GM18507 (cell line): ENCODE results near the gene SPATA2.
"Not testable (repeated sequence)": the region's sequence is repeated elsewhere in the genome, so short reads cannot be mapped to it uniquely, and the experiment has no call there.

ENCODE experiments used
- DNase-seq: peaks from one replicate; pipeline ENCODE4 v3.0.0; 2011; ENCODE audit warnings: low read depth; ENCODE audit not compliant: insufficient read length; ENCODE audit errors: extremely low spot score
- FAIRE-seq: peaks from 2 replicates; lab custom pipeline; 2011; peaks lifted over from hg19 to GRCh38; lab: Jason Lieb, UNC

Gene SPATA2

DNA sequence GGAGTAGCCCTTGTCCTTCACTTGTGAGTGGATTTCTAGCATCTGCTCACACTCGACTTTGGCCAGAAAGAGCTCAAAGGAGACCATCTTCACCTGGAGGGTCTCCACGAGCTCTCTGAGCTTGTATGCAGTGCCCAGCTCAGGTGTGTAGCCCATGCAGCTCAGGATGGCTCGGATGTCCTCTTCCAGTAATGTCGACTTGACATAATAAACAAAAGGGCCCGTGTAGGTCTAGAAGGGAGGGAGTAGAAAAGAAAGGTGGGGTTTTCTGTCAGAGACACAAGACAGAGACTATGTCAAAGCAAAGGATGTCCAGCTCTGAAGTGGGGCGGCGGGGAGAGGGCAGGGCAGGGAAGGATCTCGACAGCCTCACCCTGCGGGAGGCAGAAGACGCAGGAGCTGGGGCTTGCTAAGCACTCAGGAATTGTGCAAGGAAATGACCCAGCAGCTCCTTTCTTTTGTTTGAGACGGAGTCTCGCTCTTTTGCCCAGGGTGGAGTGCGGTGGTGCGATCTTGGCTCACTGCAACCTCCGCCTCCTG is 8.6 kb downstream of the SPATA2 start:
- DNase-seq (no peak), FAIRE-seq (no peak)

DNA sequence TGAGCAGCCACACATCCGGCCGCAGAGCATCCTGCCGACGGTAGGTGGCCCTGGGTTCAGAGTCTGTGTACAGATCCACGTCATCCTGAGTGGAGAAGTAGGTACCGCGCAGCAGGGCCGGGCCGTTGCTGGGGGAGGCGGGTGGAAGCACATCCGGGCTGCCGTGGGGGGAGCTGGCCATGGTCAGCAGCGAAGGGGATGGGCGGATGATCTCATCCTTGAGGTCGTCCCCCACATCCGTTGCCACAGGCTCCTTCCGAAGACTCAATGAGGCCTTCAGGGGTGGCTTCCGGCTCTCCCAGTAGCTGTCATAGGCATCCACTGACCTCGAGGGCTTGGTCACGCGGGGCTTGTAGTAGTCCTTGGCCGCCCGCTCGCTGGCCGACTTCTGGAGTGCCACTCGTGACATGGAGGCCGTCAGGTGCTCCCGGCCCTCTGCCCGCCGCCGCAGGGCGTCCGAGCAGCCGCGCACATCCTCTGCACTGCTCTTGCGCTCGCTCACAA is 9.2 kb downstream of the SPATA2 start:
- no peak for DNase-seq

DNA sequence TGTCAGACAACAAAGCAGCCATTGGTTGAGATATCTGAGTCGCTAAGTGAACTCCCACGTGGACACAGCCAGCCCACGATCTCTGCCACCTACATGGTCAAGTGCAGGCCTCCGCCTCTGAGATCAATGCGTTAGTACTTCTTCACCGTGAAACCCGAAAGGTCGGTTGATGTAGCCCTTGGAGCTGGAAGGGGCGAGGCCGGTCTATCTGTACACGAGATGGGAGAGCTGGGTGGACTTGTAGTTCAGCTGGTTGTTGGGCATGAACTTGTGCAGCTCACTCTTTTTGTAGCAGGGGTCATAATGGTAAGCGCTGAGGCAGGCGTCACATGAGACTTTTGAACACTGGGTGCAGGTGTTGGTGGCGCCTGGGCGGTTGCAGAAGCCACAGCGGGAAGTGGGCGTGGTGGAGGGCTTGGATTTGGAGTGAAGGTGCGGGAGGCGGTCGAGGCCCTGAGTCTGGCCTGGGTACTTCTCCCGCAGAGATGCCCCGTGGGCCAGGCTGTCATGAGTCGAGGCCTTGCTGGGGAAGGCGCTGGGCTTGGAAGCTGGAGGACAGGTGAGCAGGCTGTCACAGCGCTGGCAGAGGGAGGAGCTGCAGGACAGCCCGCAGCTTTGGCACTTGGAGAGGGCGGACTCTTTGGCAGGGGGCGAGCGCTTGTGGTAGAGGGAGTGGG is 9.8 kb downstream of the SPATA2 start:
- DNase-seq, result no peak
- no peak for FAIRE-seq

More for the DNA sequence above, 9.2 kb downstream of the SPATA2 start:
- FAIRE-seq, result no peak

DNA sequence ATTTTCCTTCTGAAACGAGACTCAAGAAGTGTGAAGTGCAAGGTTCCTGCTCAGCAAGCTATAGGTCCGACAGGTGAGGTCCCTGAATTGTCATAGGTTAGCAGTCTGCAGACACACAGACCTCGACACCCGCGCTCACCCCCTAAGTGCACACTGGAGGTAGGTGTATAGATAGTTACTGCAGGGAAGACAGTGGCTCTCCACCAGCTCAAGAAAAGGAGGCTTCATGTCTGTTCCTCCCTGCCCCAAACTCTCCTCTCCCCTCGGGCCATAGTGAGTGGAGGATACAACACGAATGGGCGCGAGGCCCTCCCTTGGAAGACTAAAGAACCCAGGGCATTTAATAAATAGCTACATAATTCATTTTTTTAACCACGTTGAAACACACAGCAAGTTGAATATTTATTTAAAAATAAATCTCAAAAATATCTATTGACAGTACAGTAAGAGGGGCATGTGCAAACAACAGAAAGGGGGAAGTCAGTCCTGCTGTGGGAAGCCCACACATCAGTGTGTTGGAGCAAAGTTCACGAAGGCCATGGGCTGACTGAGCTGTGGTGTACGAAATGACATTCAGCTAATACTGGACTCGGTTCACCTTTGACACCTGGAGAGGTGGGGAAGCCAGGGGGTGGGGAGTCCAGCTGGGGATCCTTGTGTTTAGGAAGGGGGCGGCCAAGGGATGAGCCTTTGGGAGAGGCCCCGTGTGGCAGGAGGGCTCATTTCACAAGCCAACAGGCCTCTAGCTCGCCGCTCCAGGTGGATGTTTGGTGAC is 10.7 kb downstream of the SPATA2 start:
- FAIRE-seq, result no peak
- no peak for DNase-seq

DNA sequence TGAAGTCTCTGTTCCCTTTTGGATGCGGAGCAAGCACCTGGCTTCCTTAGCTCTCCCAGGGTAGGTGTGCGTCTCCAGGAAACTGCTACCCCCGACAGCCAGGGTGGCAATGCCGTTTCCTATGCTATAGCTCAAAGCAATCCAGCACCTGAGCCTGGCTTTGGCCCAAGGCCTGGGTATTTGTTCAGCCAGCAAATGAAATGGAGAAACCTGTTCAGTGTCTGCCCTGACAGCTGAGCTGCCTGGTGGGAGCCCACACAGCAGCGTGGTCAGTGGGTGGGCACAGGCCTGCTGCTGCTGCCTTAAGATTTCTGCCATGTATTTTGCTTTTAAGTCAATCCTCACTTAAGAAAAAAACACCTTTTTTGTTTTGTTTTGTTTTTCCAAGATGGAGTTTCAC is 13.7 kb downstream of the SPATA2 start:
- DNase-seq, result no peak
- no peak for FAIRE-seq

DNA sequence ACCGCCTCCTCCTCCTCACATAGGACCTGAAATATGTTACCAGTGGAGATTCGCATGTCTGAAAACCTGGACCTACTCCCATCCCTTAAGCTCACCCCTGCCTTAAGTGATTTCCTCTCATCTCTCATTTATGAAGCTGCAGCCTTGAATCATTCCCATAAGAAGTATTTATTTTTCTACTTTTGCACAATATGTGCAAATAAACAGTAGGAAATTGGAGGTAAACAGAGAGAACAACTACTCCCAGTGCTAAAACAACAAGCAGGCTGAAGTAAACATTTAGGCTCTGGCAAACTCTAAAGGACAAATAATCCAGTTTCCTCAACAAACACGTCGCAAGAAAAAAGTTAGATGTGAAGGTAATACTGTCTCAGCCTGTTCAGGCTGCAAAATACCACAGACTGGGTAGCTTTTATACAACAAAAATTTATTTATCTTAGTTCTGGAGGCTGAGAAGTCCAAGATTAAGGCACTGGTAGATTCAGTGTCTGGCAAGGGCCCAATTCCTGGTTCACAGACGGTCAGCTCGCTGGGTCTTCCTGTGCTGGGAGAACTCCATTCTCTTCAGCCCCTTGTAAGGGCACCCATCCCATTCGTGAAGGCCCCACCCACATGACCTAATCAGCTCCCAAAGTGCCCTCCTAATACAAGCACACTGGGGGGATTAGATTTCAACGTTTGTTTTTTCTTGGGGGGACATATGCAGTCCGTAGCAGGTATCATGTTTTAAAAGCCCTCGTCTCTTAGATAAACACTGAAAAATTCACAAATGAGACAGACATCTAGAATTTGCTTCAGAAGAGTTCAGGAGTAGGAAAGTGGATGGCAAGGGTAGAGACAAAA is 15.6 kb downstream of the SPATA2 start:
- no peak for DNase-seq
- FAIRE-seq, result no peak

DNA sequence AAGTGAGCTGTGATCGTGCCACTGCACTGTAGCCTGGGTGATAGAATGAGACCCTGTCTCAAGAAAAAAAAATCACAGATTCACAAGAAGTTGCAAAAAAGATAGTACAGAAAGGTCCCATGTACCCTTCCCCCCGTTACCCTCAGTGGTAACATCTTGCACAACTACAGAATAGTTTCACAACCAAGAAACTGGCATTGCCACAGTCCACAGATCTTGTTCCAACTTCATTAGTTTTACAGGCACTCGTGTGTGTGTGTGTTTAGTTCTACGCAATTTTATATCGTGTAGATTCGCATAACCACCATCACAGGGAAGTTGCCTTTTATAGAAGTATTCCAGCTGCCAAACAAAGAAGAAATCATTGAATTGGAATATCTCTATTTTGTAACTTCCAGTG is 19.1 kb downstream of the SPATA2 start:
- DNase-seq (no peak), FAIRE-seq (no peak)

DNA sequence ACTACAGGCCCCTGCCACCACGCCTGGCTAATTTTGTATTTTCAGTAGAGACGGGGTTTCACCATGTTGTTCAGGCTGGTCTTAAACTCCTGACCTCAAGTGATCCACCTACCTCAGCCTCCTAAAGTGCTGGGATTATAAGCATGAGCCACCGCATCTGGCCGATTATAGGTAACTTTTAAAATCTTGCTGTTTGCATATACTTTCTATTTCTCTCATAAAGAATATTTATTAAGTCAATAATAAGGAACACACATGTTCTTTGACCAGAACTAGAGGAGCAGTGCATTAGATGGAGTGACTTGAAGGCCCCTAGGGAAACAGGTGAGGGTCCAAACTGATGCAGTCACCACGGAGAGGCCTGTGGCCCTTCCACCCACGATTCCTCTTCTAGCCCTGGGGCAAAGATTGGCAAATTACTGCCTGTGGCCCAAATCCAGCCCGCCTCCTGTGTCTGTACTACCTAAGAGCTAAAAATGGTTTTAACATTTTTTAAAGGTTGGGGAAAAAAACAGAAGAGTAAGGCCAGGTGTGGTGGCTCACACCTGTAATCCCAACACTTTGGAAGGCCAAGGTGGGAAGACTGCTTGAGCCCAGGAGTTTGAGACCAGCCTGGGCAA is 19.7 kb downstream of the SPATA2 start:
- FAIRE-seq, DNase-seq: not testable (repeated sequence)

DNA sequence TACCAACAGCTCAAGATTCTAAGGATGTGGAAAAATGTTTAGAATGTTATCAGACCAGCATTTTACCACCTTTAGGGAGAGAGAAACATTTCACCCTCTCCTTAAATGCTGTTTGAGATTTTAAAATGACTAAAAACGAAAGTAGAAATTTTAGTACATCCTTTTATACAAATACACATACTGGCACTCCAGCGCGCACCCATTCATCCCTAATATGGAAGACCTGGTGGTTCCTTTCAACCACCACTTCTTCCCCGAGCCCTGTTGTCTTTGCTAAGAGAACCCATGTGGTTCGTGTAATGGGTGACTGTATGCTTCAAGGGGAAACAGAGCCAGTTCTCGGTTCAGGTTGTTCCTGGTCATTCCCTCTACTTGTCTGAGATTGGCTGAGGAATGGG is 21.3 kb downstream of the SPATA2 start:
- DNase-seq, result no peak
- FAIRE-seq, result peak; percentile 66

DNA sequence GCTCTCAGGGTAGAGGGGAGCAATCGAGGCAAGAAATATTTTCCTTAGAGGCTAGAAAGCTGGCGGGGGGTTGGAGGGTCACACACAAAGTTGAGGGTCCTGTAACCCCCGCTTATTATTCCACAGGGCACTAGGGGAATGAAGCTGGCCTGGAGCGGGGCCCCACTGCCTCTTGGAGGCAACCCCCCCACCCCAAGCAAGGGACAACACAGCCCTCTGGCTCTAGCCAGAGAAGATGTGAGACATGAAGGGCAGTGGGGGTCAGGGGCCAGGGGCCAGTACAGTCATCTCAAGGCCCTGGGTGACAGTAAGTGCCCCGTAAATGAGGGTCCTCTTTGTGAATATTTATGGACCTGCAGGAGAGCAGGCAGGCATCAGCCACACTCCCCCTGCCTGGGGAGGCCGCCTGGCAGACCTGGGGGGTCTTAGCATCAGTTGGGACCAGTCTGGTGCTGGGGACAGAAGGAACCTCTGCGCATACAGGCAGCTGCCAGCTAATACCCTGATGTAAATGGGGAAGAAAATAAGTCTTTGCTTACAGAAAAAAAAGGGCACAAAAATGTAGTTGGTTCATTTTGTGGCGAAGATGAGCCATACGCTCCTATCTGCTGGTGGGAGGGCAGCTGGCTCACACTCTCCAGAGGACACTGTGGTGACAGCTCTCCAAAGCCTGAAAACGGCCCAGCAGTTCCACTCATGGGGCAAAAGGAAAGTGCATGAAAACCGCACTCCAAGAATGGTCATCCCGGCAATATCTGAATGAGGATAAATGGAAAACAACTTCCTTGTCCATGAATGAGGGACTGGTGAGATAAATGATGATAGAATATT is 21.9 kb downstream of the SPATA2 start:
- DNase-seq (no peak), FAIRE-seq (no peak)

DNA sequence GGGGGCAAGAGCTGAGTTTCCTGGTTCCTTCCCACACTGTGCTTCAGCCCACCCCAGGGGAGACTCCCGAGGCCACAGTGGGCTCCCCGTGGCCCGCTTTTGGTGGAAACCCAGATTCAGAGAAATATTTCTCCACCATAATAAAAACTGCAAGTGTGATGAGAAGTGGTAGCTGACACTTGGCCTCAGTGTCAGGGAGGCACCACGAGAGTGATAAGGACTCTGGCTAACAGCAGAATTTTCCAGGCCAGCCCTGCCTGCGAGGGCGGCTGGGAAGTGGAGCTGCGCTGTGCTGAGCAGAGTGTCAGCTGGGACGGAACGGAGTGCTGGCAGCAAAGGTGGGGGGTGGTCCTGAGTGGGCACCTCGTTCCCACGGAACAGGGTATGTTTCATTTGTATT is 22.5 kb downstream of the SPATA2 start:
- no peak for DNase-seq
- no peak for FAIRE-seq

DNA sequence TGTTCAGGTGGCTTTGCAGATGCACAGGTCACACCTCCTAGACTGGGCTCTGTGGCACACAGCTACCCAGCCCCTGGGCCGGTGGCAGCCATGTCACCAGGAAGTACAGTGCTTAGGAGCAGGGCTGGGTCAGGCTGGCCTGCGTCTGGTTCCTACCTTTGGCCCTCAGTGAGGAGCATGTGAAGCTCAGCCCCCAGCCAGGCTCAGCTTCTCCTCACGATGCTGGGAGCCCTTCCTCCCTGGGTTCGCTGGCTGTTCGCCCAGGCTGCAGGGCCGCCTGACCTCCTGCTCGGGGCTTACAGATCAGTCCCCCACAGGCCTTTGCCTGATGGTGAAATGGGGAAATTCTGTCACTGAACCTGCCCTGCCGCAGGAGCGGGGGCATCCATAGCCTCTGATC is 23.1 kb downstream of the SPATA2 start:
- no peak for DNase-seq
- FAIRE-seq, result no peak

DNA sequence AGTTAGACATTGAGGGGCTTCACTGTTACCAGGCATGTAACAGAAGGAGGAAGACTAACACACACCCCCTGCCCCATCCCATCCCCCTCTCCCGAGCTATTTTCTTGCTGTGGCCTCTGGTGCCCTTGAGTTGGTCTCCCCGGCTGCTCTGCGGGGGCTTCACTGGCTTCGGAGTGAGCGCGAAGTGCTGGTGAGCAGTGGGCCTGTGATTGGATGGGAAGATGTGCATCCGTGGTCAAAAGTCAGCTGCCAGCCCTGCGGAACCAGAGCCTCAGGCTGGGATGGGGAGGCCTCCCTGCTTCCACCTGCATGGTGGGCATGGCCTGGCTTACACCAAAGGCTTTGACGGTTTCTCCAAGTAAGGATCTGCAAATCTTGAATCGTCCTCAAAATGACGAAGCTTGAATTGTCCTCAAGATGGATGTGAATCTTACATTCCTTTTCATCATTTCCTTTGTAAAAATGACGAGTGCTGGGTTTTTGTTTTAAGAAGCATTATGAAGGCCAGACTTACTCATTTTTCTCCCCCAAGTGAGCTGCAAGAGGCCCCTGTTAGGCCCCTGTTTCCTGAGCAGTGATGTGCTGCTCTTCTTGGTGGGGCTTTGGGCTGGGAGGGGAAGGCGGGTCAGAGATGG is 23.7 kb downstream of the SPATA2 start:
- DNase-seq, result no peak
- no peak for FAIRE-seq

DNA sequence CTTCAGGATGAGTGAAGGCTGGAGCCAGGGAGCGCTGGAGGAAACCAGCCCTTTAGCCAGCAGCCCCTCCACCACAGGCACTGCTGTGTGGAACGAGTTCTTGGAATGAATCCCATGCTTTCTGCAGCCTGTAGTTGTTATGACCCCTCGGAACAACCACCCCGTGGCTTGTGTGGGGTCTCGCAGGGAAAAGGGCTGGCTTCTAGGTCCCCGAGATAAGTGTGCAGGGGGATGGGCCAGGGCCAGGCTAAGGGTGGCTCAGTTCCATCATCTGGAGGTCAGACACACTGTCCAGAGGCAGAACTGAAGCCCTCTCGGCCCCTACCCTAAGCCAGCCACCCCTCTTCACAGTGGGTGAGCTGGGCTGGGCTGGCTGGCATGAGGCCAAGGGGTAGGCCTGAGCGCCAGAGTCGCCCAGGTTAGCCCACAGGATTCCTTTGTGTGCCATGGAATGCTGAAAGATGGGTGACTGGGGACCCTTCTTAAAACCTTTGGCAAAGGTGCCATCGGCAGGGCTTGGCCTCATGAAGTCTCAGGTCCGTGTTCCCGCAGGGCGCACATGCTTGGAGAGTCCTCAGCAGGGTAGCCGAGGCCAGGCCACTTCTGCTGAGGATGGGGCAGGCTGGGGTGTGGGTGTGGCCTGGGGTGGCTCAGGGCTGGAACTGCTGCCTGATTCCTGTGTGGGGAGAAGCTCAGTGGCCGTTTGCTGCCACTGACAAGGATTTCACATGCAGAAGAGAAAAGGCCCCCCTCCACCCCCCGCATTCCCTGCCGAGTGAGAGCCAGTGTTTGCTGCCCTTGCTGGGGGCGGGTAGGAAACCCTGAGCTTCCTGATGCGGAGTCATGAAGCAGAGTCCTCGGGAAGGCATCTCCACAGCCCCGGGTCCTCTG is 24.6 kb downstream of the SPATA2 start:
- FAIRE-seq, result no peak
- no peak for DNase-seq

DNA sequence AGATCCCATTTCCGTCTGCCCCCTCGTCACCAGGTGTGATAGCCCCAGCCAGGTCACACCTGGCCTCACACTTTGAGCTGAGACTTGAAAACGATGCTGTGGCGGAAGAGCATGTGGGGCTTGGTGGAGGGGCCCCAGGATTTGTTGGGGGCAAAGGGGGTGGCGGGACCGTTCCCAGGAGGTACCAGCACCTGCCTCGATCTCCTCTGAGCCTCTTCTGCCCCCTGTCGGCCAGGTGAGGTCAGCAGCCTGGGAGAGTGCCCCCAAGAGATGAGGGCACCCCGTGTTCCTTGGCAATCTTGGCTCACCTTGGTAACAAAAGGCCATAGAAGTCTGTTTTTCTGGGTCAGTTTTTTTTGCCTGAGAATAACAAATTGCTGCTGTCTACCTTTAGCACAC is 25.4 kb downstream of the SPATA2 start:
- no peak for DNase-seq
- no peak for FAIRE-seq

DNA sequence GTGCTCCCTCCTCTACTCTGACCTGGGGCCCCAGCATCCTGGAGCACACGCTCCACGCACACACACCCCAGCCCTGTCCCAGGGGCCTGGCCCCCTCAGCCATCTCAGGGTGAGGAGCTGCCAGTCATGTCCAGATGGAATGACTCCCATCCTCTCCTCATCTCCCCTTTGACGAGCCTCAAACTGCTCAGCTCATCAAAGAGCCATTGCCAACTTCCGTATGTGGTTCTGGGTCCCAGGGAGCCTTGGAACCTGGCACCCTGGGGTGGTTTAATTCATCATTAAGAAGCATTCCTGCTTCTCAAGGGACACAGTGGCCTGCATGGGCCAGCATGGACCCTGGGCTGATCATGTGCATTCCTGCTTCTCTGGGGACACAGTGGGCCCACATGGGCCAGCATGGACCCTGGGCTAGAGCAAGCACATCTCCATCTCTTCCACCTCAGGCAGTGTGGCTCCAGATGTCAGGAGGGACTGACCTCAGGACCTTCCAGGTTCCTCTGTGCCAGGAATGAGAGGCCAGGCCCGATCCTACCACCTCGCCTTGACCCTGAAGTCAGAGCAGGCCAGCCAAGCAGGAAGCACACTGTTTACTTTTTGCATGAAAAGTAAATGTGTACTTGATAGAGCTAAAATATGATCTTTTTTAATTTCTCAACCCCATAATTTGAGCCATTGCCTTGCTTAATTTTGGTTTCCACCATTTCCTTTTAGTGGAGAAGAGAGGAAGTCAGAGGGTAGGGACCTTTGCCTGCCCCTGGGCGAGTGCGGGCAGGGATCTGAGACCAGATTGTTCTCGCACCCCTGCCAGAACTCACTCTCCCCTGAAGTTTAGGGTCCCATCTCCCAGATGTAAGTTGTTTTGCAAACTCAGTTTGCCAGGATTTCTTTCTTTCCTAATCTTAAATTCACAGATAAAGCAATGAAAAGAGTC is 26.1 kb downstream of the SPATA2 start:
- FAIRE-seq, result no peak
- DNase-seq, result no peak
